DMS153 treated with DMSO at 0.1 percent for 48 hours (cell line): ENCODE measurements around the gene PITPNM3.
"Not testable (repeated sequence)": the region's sequence is repeated elsewhere in the genome, so short reads cannot be mapped to it uniquely, and the experiment has no call there.

ENCODE experiments used
- DNase-seq: peaks from one replicate; lab custom pipeline; 2025; ENCODE audit not compliant: unreplicated experiment; lab: John Stamatoyannopoulos, UW

PITPNM3 gene

GRCh38 chr17:6574687-6575595 lies 18.6 kb upstream of the PITPNM3 start:
- DNase-seq = no peak

GRCh38 chr17:6573982-6574686 lies 17.8 kb upstream of the PITPNM3 start:
- no peak for DNase-seq

DNA sequence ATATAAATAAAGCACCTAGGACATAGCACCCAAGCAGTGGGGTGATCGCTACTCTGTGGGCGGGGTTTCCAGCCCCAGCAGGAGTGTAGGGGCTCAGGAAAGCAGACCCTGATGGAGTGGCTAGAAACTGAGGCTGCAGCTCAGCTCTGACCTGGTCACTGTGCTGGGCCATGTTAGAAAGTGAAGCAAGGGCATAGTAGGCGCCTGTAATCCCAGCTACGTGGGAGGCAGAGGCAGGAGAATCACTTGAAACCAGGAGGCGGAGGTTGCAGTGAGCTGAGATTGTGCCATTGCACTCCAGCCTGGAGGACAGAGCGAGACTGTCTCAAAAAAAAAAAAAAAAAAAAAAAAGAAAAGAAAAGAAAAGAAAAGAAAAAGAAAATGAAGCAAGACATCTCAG lies 17.1 kb upstream of the PITPNM3 start:
- DNase-seq = not testable (repeated sequence)

DNA sequence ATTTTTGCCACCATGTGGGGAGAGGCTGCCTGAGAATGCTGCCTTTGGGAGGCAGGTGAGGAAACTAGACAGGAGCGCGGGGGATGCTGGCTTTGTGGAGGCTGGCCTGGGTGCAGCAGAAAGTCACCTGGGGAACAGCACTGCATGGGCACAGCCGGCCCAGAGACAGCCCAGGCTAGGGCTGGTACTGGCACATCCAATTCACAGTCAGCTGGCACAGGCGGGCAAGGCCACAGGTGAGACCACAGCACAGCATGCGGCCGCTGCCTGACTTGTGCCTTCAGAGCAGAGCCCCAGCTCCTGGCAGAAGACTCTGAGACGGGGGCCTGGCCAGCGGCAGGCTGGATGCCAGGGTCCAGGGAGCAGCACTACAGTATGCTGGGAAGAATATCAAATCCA lies 16.6 kb upstream of the PITPNM3 start:
- no peak for DNase-seq

DNA sequence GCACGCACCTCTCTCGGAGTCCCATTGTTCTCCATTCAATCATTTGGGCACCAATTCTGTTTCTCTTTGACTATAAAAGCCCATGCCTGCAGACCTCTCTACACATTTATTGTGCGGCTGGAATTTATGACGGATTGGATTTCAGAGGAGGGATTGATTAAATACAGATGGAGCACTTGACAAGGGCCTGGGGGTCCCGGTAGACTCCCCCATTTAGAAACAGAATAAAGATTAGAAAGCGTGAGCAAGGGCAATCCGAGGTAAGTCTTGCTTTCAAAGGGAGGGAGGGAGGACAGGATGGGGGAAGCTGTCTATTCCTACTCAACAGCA lies 15.1 kb upstream of the PITPNM3 start:
- DNase-seq = no peak

GRCh38 chr17:6570731-6571451 lies 14.5 kb upstream of the PITPNM3 start:
- no peak for DNase-seq

GRCh38 chr17:6569370-6570285 lies 13.3 kb upstream of the PITPNM3 start:
- no peak for DNase-seq

DNA sequence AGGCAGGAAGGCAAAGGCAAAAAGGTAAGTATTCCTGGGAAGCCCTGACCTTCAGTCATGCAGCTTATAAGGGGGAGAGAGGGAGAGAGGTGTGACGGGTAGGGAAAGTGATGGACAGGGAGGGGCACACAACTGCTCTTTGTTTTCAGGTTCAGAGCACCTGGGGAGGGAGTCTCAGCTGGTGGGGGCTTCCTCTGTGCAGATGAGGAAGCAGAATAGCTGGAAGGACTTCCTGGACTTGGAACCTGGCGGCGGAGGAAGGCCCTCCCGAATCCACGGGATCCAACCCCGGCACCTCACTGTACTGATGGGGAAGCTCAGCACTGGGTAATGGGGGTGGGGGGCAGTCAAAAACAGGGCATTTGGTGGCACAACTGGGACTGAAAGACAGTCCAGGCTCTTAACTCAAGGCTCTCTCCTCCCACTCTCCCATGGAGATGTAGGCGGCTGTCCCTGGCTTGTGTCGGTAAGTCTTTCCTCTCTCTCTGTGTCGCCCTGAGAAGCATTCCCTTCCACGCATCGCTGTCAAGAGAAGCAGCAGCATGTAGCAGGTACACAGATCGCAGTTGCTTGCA lies 11.9 kb upstream of the PITPNM3 start:
- no peak for DNase-seq

GRCh38 chr17:6567528-6568183 lies 11.3 kb upstream of the PITPNM3 start:
- DNase-seq = no peak

DNA sequence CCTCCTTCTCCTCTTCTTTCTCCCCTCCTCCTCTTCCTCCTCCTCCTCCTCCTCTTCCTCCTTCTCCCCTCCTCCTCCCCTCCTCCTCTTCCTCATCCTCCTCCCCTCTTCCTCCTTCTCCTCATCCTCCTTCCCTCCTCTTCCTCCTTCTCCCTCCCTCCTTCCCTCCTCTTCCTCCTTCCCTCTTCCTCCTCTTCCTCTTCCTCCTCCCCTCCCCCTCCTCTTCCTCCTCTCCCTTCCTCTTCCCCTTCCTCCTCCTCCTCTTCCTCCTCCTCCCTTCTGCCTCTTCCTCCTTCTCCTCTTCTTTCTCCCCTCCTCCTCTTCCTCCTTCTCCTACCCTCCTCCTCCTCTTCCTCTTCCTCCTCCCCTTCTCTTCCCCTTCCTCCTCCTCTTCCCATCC lies 5.1 kb upstream of the PITPNM3 start:
- no peak for DNase-seq

DNA sequence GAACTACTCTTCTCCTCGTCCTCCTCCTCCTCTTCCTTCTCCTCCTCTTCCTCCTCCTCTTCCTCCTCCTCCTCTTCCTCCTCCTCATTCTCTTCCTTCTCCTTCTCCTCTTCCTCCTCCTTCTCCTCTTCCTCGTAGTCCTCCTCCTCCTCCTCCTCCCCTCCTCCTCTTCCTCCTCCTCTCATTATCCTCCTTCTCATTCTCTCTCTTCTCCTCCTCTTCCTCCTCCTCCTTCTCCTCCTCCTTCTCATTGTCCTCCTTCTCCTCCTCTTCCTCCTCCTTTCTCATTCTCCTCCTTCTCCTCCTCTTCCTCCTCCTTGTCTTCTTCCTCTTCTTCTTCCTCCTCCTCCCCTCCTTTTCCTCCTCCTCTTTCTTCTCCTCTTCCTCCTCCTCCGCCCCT lies 4.1 kb upstream of the PITPNM3 start:
- no peak for DNase-seq

GRCh38 chr17:6559753-6560215 lies 3.4 kb upstream of the PITPNM3 start:
- DNase-seq = no peak

- DNase-seq = no peak
Observed at GRCh38 chr17:6558932-6559752, 2.8 kb upstream of the PITPNM3 start.

DNA sequence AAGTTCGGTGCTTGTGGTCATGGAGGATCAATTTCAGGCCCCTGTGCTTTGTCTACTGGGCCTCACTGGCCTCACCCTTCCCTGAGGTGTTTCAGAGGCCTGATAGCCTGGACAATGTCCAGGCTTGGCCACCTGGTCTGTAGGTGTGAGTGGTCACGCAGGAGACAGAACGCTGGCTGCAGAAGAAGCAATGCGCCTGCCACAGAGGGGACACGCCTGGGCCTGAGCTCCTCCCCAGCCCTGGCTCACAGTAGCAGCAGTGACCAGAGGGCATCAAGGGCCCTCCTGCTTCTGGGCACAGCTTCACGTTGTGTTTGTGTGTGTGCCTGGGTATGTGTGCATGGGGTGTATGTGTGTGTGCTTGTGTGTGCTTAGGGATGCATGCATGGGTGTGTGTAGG lies 1.9 kb upstream of the PITPNM3 start:
- DNase-seq = no peak

DNA sequence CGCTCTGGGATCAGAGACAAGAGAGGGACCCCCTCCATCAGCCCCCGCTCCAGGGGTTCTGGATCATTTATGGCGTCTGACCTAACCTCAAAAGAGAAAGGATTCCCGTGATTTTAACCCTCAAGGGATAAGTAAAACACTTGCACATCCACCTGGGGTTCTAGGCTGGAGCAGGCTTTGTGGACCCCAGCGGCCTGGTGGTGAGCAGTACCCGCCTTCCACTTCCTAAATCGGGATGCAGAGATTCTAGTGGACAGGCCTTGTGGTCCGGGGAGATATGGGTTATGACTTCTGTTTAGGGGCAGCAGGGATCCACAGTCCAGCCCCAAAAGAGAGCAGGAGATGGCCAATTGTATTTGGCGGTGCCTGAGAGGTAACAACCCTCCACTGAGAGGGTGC lies 684 bp upstream of the PITPNM3 start:
- no peak for DNase-seq

DNA sequence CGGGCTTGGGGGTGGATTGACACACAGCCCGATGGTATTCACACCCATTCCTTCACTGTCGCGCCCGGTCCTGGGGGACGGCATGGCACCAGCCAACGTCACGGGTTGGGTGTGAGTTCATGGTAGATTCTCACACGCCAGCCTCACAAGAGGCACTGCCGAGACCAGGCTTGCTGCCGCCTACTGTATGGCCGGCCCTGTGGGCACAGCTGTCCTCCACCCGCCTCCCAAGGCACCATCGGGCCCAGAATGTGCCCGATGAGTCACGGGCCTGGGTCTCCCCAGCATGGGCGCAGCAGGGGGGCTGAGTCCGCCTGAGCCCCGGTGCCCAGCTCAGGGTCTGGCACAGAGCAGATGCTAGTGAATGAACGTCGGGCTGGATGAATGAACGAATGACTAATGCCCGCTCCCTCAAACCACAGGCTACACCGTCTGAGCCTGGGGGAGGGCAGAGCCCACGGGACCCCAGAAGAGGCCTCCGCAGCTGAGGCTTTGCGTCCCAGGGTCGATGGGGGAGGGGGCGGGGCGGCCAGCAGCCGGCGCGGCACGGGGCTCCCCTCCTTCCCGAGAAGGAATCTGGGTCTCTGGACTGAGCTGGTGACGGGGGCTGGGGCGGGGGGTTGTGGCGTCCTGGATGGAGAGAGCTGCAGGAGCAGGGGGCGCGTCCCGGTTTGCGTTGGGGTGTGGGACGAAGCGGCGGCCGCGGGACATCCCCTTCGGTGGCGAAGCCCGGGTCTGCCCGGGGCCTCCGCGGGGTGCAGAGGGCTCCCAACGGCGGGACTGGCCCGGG lies 829 bp downstream of the PITPNM3 start:
- DNase-seq = no peak

DNA sequence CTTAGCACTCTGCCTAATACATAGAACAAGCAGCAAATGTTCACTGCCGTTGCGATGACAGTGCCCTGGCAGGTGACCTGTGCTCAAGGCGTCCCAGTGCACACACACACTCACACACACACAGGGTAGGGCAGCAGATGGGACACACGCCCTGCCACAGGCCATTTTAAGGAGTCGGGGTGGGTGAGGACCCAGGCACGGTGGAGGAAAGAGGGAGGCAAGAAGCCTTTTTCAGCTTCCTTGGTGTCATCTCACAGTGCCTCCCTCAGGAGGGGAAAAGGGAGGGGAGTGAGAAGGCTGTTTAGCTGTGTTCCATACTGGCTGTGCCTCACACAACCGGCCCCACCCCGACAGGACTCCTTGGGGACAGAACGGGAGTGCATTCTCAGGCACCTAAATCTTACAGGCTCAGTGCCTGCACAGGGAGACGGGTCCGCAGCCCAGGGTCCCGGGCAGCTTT lies 1.5 kb downstream of the PITPNM3 start:
- no peak for DNase-seq

DNA sequence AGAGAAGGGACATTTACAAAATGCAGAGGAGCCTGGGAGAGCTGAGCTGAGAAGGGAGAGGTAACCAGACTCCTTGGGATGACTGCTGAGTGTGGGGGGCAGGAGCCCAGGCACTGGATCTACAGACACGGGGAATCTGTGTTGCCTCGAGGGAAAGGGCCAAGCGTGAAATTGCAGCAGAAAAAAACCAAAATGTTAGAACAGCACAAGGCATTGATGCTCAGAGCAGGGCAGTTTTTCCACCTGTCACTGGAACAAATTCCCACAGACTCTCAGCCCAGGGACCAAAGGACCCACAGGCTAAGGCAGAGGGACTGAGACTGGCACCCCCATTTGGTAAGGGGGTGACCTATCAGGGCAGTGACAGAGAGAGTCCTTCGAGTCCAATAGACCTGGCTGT lies 2.0 kb downstream of the PITPNM3 start:
- DNase-seq = no peak
